Body of pancreas (tissue), 4 donors: ENCODE data around the gene GEMIN2.

Experiments
- POLR2A ChIP-seq, 3 donors: fragments of 450-650 bp; IDR thresholded peaks; one replicate each; pipeline ENCODE4 v1.6.1; 2016; ENCODE audit warnings: antibody characterized with exemption in 3 of 3, mild to moderate bottlenecking in 2 of 3
- TF ChIP-seq, protein P1 (sequence below), 7 experiments: fragments of 450-650 bp in 4 of 7; fragments of 200-600 bp in 3 of 7; sonication (generic) in 3 of 7; IDR thresholded peaks; one replicate each; pipeline ENCODE4 v1.5.1; 2016 to 2019; ENCODE audit warnings: antibody characterized with exemption in 7 of 7

- TF ChIP-seq, protein P1, sequence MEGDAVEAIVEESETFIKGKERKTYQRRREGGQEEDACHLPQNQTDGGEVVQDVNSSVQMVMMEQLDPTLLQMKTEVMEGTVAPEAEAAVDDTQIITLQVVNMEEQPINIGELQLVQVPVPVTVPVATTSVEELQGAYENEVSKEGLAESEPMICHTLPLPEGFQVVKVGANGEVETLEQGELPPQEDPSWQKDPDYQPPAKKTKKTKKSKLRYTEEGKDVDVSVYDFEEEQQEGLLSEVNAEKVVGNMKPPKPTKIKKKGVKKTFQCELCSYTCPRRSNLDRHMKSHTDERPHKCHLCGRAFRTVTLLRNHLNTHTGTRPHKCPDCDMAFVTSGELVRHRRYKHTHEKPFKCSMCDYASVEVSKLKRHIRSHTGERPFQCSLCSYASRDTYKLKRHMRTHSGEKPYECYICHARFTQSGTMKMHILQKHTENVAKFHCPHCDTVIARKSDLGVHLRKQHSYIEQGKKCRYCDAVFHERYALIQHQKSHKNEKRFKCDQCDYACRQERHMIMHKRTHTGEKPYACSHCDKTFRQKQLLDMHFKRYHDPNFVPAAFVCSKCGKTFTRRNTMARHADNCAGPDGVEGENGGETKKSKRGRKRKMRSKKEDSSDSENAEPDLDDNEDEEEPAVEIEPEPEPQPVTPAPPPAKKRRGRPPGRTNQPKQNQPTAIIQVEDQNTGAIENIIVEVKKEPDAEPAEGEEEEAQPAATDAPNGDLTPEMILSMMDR (IDR thresholded peaks at IDR 0.05), result no peak
- TF ChIP-seq POLR2A (IDR thresholded peaks at IDR 0.05), result no peak
Observed at GRCh38 chr14:39087493-39087892, 26.6 kb upstream of the GEMIN2 start.
